GM21381 (cell line): ENCODE data around the gene PSPC1.
"Not testable (repeated sequence)": the region's sequence is repeated elsewhere in the genome, so short reads cannot be mapped to it uniquely, and the experiment has no call there.

ENCODE experiments used
- ATAC-seq: cut with Tn5 transposase; IDR thresholded peaks from one replicate; pipeline ENCODE4 v1.9.1; 2021; ENCODE audit warnings: mild to moderate bottlenecking, moderate library complexity; ENCODE audit not compliant: unreplicated experiment

Gene PSPC1

GRCh38 chr13:19766591-19766990, 16.2 kb downstream of the PSPC1 start:
- no peak for ATAC-seq

DNA sequence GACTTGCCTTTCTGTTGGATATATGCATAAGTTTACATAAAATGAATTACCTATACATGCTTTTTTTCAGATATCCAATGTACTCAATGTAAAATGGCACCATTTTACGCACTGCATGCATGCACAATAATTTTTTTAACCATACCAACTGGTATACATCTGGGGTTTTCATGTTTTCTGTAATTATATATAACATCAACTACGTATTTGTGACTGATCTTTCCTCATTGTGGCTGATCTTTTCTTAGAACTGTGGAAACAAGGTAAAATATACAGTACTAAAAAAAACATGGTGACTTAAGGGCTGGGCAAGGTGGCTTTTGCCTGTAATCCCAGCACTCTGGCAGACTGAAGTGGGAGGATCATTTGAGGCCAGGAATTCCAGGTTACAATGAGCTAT, 18.5 kb downstream of the PSPC1 start:
- ATAC-seq, result no peak

DNA sequence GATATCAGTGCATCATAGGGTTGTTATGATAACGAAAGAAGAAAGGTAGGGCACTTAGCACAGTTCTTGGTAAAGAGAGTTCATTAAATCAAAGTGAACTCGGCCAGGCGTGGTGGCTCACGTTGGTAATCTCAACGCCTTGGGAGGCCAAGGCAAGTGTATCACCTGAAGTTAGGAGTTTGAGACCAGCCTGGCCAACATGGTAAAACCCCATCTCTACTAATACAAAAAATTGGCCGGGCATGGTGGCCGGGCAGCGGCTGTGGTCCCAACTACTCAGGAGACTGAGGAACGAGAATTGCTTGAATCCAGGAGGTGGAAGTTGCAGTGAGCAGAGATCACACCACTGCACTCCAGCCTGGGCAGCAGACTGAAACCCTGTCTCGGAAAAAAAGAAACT, 19.1 kb downstream of the PSPC1 start:
- no peak for ATAC-seq

- ATAC-seq, result no peak
These were observed 23.1 kb downstream of the PSPC1 start for GRCh38 chr13:19759669-19760068.

GRCh38 chr13:19742643-19743042, 40.1 kb downstream of the PSPC1 start:
- ATAC-seq, result no peak

- ATAC-seq, result no peak
These were observed 44.7 kb downstream of the PSPC1 start for GRCh38 chr13:19737844-19738557.

GRCh38 chr13:19726611-19727010, 56.1 kb downstream of the PSPC1 start:
- no peak for ATAC-seq

DNA sequence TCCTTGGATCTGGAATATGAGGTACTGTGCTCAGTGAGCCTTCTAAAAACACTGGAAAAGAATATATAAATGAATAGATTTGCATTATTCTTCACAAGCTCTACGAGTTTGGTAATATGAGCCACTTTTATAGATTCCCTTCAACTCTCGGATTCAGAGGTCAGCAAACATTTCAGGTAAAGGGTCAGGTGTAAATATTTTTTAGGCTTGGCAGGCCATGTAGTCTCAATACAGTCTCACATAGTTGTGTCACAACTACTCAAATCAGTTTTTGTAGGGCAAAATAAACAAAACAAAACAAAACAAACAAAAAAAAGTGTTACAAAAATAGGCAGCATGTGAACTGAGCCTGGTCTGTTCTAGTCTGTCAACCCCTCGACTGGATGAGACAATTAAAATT, 57.4 kb downstream of the PSPC1 start:
- no peak for ATAC-seq

DNA sequence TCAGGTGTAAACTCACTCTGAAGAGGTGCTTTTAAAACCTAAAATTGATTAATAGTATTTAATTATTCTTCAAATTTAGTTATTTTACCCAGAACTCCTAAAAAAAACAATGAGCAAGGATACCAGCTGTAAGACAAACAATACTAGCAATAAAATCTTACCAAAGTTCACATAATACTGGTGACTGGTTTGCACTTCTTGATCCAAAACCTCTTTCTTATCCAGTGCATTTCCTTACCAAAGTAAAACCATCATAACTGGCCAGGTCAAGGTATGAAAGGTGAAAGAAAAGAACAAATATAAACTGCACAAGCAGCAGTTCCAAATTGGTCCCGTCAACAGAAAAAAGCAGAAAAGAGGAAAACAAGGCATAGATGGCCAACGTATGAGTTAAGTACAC, 62.7 kb downstream of the PSPC1 start:
- no peak for ATAC-seq

DNA sequence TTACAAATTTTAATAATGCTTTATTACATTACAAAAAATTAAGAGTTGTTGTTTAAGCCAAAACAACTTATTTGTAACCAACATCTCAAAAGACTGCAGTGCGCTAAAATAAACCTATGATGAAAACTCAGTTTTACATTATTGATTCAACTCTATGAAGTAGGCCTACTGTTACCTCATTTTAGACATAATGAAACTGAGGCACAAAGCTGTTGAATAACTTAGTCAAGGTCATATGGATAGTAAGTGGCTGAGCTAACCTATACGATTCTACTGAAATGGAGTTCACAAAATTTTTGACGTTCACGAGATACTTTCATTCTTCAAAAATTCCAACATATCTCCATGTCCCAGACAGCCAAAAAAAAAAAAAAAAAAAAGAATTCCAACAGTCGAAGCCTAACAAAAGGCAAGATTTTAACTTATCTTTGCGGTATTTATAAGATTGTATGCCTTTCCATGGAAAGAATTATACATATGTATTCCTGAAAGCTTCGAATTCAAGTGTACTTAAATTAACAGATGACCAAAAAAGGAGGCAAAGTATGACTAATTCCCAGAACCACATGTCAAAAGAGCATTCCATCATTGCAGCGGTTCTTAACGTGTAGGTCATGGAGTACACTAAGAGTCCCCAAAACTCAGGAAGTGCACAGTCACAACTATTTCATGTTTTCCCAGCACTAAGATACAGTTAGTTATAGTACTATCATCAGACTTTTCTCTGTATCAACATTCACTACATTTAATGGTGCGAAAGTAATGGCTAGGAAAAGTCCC, 69.4 kb downstream of the PSPC1 start:
- no peak for ATAC-seq

DNA sequence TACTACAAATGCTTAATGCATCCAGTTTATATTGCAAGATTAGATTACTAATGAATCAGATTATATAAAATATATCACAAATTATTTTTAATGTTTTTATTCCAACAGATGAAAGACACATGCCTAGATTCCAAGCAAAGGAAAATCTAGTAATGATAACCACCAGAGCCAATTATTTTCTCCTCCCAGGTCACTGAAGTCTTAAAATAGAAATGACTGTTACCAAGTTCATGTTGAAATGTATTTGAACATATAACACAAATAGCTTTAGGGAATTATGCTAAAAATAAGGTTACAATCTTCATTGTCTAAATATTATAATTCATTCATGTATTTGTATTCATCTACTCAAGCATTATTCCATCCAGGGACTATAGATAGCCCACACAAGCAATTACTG, 73.0 kb downstream of the PSPC1 start:
- ATAC-seq, result not testable (repeated sequence)

DNA sequence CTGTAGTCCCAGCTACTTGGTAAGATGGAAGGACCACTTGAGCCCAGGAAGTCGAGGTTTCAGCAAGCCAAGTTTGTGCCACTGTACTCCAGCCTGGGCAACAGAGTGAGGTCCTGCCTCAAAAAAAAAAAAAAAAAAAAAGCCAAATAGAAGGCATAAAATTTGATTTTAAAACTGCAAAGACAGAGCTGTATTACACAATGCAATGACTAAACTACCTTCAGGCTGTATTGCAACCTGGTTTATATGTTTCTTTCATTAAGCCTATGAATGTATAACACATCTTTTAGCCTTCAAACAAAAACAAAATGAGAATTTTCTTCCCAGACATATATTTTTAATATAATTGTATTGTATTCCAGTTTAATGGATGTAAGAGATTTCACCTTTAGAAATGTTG, 73.7 kb downstream of the PSPC1 start:
- not testable (repeated sequence) for ATAC-seq

GRCh38 chr13:19704256-19704655, 78.5 kb downstream of the PSPC1 start:
- ATAC-seq, result not testable (repeated sequence)

GRCh38 chr13:19701619-19702018, 81.1 kb downstream of the PSPC1 start:
- ATAC-seq, result not testable (repeated sequence)

GRCh38 chr13:19700963-19701362, 81.8 kb downstream of the PSPC1 start:
- ATAC-seq, result not testable (repeated sequence)

DNA sequence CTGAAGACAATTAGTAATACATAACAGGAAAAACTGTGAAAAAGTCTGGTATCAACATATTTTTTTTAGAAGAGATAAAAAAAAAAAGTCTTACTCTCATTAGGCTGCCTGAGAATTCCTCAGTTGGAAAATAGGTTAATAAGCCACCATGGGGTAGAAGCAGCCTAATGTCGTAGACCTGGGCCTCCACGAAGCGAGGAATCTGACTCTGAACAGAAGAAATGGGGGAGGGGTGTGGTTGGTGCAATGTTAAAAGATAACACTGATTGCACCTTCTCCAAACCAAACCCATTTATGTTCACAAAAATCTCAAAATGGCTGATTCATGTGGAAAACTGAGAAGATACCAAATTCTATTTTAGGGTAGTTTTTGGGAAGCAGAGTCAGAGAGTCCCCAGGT, 86.9 kb downstream of the PSPC1 start:
- ATAC-seq, result no peak

DNA sequence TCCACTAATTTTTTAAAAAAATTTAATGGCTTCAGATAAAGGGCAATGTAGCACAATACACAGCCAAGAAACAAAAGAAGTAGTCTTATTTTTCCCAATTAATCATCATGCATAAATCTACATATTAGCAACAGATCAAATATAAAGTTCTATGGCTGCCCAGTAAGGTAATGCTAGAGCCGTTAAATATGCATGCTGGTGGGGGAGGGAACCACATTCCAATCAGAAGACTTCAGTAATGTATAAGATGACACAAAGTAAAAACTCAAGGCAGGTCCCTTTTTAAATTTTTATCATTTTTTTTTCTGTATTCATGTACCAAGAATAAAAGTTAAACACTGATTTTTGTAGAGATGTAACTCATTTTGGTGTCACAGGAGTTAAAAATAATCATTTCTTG, 87.3 kb downstream of the PSPC1 start:
- ATAC-seq, result no peak

- not testable (repeated sequence) for ATAC-seq
These were observed 91.3 kb downstream of the PSPC1 start for GRCh38 chr13:19691447-19691846.

DNA sequence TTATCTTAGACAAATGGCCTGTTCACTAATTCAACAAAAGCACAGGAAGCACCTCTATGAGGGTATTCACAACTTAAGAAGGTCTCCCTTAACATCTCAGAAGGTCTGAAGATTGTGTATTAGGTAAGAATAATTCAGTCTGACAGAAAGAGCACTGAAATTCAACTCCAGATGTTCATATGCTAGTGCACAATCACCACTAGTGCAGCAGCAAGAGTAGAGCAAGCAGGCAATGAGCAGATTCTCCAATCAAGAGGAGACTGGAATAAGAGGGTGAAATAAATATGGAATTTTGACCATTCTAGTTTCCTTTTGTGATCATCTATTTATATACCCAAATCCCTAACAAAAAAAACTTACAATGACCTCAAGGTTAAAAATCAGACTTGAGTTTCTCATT, 97.3 kb downstream of the PSPC1 start:
- ATAC-seq, result no peak

DNA sequence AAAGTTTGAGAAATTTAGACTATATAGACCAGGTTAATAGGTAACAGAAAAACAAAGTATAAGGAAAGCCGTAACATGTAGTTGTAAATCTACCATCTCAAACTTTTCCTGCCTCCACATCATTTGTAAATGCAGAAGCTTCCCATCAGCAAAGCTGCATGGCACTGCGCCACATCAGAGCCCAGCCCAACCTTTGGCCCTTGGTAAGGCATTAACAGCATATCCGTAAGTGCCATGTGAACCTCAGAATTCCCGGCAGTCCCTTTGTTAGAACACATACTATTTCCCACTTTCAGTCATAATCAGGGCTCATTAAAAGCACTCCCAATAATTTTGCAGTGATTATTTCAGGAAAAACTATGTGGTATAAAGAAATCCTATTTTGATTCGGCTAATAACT, 97.7 kb downstream of the PSPC1 start:
- no peak for ATAC-seq

GRCh38 chr13:19681517-19681916, 101.2 kb downstream of the PSPC1 start:
- ATAC-seq, result no peak

DNA sequence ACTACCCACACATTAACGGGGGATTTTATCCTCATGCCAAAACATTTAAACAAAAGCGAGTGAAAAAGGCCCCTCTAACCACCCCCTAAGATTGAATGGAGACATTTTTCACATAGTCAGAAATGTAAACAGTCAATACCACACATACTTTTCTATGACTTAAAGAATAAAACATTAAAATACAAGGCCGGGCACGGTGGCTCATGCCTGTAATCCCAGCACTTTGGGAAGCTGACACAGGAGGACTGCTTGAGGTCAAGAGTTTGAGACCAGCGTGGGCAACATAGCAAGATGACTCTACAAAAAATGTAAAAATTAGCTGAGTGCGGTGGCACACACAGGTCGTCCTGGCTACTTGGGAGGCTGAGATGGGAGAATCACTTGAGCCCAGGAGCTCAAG, 102.0 kb downstream of the PSPC1 start:
- ATAC-seq, result no peak
